GM18861 (cell line): Measurements from ENCODE around the gene ZNF180.
"Not testable (repeated sequence)": the region's sequence is repeated elsewhere in the genome, so short reads cannot be mapped to it uniquely, and the experiment has no call there.

Experiments
- ATAC-seq: cut with Tn5 transposase; IDR thresholded peaks from one replicate; pipeline ENCODE4 v1.9.1; 2021; ENCODE audit not compliant: unreplicated experiment

The ZNF180 gene

GRCh38 chr19:44499962-44500949, at the start of gene ZNF180:
TSS of gene ZNF180 (minus strand) at chr19:44500522. CDS start at chr19:44497334, 3,188 bp downstream.
- ATAC-seq, result peak; percentile 83

- no peak for ATAC-seq
These were observed 49.2 kb upstream of the ZNF180 start for GRCh38 chr19:44549507-44549906.

- no peak for ATAC-seq
These were observed 48.4 kb upstream of the ZNF180 start for GRCh38 chr19:44548736-44549135.

GRCh38 chr19:44544031-44544430, 43.7 kb upstream of the ZNF180 start:
- no peak for ATAC-seq

- no peak for ATAC-seq
These were observed 42.3 kb upstream of the ZNF180 start for GRCh38 chr19:44542671-44543070.

GRCh38 chr19:44540736-44541135, 40.4 kb upstream of the ZNF180 start:
- ATAC-seq, result no peak

GRCh38 chr19:44539991-44540390, 39.7 kb upstream of the ZNF180 start:
- no peak for ATAC-seq

GRCh38 chr19:44539236-44539826, 39.0 kb upstream of the ZNF180 start:
- no peak for ATAC-seq

GRCh38 chr19:44535361-44535760, 35.0 kb upstream of the ZNF180 start:
- not testable (repeated sequence) for ATAC-seq

- ATAC-seq, result no peak
These were observed 32.5 kb upstream of the ZNF180 start for GRCh38 chr19:44532819-44533218.

GRCh38 chr19:44530777-44531176, 30.5 kb upstream of the ZNF180 start:
- no peak for ATAC-seq

GRCh38 chr19:44529536-44529935, 29.2 kb upstream of the ZNF180 start, which contains the start of gene CEACAM20:
TSS of gene CEACAM20 (minus strand) at chr19:44529675. CDS start at chr19:44529509, 166 bp downstream.
- ATAC-seq, result no peak

- ATAC-seq, result no peak
These were observed 27.2 kb upstream of the ZNF180 start for GRCh38 chr19:44527554-44527953.

GRCh38 chr19:44525721-44526430, 25.6 kb upstream of the ZNF180 start:
- ATAC-seq, result no peak

- no peak for ATAC-seq
These were observed 21.0 kb upstream of the ZNF180 start for GRCh38 chr19:44521370-44521769.

- no peak for ATAC-seq
These were observed 16.8 kb upstream of the ZNF180 start for GRCh38 chr19:44517146-44517545.

GRCh38 chr19:44515907-44516306, 15.6 kb upstream of the ZNF180 start:
- ATAC-seq, result no peak

- no peak for ATAC-seq
These were observed 14.7 kb upstream of the ZNF180 start for GRCh38 chr19:44515031-44515430.

GRCh38 chr19:44512326-44513298, 12.3 kb upstream of the ZNF180 start:
- ATAC-seq, result no peak

- no peak for ATAC-seq
These were observed 9.2 kb upstream of the ZNF180 start for GRCh38 chr19:44509478-44509877.
